ENCODE results near the gene MMP24.

The MMP24 gene

DNA sequence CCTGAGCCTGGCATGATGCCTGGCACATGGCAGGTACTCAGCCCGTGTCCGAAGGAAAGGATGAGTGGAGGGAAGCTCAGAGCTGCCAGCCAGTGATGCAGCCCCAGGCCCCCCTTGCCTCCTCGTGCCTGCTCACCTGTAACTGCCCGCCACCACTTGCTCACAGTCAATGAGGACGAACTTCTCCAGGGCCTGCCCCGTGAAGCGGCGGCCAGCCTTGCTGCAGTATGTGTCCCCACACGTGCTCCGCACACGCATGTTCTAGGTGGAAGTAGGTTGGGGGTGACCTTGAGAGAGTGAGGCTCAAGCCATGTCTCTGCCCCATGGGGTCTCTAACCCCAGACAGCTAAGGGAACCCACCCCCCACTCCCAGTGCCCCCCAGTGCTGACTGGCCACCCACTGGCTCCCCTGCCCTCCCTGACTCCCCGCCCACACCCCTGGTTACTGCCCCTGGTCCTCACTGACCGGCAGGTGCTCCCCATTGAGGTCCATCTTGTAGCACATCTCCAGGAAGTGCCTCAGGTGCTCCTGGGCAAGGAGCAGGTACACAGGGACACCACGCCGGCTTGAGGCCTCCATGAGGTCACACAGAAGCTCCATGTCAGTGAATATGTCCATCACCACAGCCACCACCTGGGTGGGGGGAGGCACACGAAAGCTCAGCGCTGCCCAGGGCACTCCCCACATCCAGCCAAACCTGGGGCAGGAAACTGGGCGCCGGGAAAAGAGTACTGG lies 62.0 kb downstream of the MMP24 start:
- H3K4me1 ChIP-seq (ENCODE audit: insufficient read depth, low read length, severe bottlenecking) = peaks cover 14% of the 10 kb centered on the region

DNA sequence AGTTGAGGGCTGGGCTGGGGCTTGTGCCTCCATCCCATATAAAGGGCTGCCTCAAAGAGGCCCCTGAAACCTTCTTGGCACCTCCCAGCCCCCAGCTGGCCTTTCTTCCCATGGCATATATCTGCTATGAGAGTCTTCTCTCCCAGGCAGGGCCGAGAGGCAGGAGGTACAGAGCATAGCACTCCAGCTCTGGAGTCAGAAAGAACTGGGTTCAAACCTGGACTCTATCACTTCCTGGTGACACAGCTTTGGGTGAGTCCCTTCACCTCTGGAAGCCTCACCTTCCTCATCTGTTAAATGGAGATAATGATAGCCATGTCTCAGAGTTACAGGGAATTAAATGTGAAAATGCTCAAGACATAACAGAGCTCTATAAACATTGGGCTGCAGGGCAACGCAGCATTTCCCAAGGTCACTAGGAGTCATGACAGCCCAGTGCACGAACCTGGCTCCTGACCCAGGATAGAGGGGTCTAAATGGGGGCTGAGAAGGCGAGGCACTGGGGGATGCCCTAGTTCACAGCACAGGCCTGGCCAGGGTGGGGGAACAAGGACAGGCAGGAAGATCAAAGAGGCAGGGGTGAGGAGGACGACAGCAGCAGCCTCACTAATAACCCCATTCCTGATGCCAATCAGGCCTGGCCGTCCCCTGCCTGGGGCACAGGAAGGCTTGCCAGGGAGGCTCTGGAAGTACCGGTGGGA lies 63.8 kb downstream of the MMP24 start:
- peaks cover 4% of the 10 kb centered on the region; the same call in 1 of the 2 replicates for H3K27me3 ChIP-seq (ENCODE audit: insufficient read depth, low read length)
- TF ChIP-seq, protein P1, sequence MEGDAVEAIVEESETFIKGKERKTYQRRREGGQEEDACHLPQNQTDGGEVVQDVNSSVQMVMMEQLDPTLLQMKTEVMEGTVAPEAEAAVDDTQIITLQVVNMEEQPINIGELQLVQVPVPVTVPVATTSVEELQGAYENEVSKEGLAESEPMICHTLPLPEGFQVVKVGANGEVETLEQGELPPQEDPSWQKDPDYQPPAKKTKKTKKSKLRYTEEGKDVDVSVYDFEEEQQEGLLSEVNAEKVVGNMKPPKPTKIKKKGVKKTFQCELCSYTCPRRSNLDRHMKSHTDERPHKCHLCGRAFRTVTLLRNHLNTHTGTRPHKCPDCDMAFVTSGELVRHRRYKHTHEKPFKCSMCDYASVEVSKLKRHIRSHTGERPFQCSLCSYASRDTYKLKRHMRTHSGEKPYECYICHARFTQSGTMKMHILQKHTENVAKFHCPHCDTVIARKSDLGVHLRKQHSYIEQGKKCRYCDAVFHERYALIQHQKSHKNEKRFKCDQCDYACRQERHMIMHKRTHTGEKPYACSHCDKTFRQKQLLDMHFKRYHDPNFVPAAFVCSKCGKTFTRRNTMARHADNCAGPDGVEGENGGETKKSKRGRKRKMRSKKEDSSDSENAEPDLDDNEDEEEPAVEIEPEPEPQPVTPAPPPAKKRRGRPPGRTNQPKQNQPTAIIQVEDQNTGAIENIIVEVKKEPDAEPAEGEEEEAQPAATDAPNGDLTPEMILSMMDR (IDR thresholded peaks at IDR 0.05; ENCODE audit: low read length) = no peak
- TF ChIP-seq EZH2 (IDR thresholded peaks at IDR 0.05; ENCODE audit: borderline replicate concordance, low read length) = no peak
- no peaks in the 10 kb centered on the region for H3F3A ChIP-seq (ENCODE audit: insufficient read depth, low read length)
- no peak overlapping the region for H3K9ac ChIP-seq (ENCODE audit: low read length)
- H4K20me1 ChIP-seq (ENCODE audit: insufficient read depth, low read length) = no peaks in the 10 kb centered on the region
- H3K36me3 ChIP-seq (ENCODE audit: insufficient read depth, low read length) = no peaks in the 10 kb centered on the region
- H3K27ac ChIP-seq (ENCODE audit: low read depth, low read length, poor library complexity, severe bottlenecking) = no peak overlapping the region
- H3K9me3 ChIP-seq (ENCODE audit: low read length) = no peaks in the 10 kb centered on the region
- no peak overlapping the region for H2AFZ ChIP-seq (ENCODE audit: low read length)
- H3K79me2 ChIP-seq (ENCODE audit: insufficient read depth, low read length) = no peaks in the 10 kb centered on the region
- H3K4me1 ChIP-seq (ENCODE audit: insufficient read depth, low read length, severe bottlenecking) = peaks cover 5% of the 10 kb centered on the region
- no peak overlapping the region for H3K4me2 ChIP-seq (ENCODE audit: low read length)
- no peaks in the 10 kb centered on the region for H3K9me2 ChIP-seq (ENCODE audit: low read depth, low read length)
- no peak overlapping the region for H3K4me3 ChIP-seq (ENCODE audit: low read depth, low read length, poor library complexity, severe bottlenecking)

More for the DNA sequence above, 62.0 kb downstream of the MMP24 start:
- Histone ChIP-seq H4K20me1 (ENCODE audit: insufficient read depth, low read length) (no peaks in the 10 kb centered on the region), H3K4me2 (ENCODE audit: low read length) (no peak overlapping the region), H3K9ac (ENCODE audit: low read length) (no peak overlapping the region), H3K27ac (ENCODE audit: low read depth, low read length, poor library complexity, severe bottlenecking) (no peak overlapping the region), H3K36me3 (ENCODE audit: insufficient read depth, low read length) (no peaks in the 10 kb centered on the region), H3K9me2 (ENCODE audit: low read depth, low read length) (no peaks in the 10 kb centered on the region), H3K4me3 (ENCODE audit: low read depth, low read length, poor library complexity, severe bottlenecking) (no peak overlapping the region), H3K27me3 (ENCODE audit: insufficient read depth, low read length) (peaks cover 4% of the 10 kb centered on the region; the same call in 1 of the 2 replicates), H3K9me3 (ENCODE audit: low read length) (no peaks in the 10 kb centered on the region), H3F3A (ENCODE audit: insufficient read depth, low read length) (no peaks in the 10 kb centered on the region), H3K79me2 (ENCODE audit: insufficient read depth, low read length) (peaks cover 7% of the 10 kb centered on the region), H2AFZ (ENCODE audit: low read length) (no peak overlapping the region)
- TF ChIP-seq, protein P1 (IDR thresholded peaks at IDR 0.05; ENCODE audit: low read length) = no peak
- TF ChIP-seq EZH2 (IDR thresholded peaks at IDR 0.05; ENCODE audit: borderline replicate concordance, low read length) = no peak

DNA sequence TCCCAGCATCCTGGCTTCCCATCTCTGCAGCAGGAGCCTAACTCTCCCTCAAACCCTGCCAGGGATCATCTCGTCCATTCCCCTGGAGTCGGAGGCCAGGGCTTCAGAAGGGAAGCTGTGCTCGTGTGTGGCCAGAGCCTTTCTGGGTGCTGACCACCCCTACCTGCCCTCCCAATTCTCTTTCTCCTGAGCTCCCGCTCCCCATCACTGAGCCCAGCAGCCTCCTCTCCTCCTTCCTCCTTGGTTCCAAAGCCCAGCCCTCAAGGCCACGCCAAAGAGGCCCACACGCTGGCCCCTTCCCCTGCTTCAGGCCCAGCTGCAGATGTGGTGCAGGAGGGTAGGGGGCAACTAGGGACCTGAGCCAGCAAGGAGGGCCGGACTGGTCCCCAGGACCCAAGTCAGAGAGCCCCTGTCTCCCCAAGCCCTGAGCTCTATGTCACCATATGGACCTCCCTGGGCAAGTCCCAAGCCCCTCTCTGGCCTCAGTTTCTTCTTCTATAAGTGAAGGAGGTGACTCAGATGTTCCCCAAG lies 64.5 kb downstream of the MMP24 start:
- H3K79me2 ChIP-seq (ENCODE audit: insufficient read depth, low read length) = no peaks in the 10 kb centered on the region
- H2AFZ ChIP-seq (ENCODE audit: low read length) = no peak overlapping the region
- no peak overlapping the region for H3K9ac ChIP-seq (ENCODE audit: low read length)
- no peaks in the 10 kb centered on the region for H3K36me3 ChIP-seq (ENCODE audit: insufficient read depth, low read length)
- H3K27me3 ChIP-seq (ENCODE audit: insufficient read depth, low read length) = peaks cover 4% of the 10 kb centered on the region; the same call in 1 of the 2 replicates
- no peaks in the 10 kb centered on the region for H3K9me3 ChIP-seq (ENCODE audit: low read length)
- TF ChIP-seq, protein P1 (IDR thresholded peaks at IDR 0.05; ENCODE audit: low read length) = no peak
- TF ChIP-seq EZH2 (IDR thresholded peaks at IDR 0.05; ENCODE audit: borderline replicate concordance, low read length) = no peak
- H3K4me1 ChIP-seq (ENCODE audit: insufficient read depth, low read length, severe bottlenecking) = no peaks in the 10 kb centered on the region
- no peaks in the 10 kb centered on the region for H3F3A ChIP-seq (ENCODE audit: insufficient read depth, low read length)
- no peak overlapping the region for H3K4me3 ChIP-seq (ENCODE audit: low read depth, low read length, poor library complexity, severe bottlenecking)
- no peak overlapping the region for H3K27ac ChIP-seq (ENCODE audit: low read depth, low read length, poor library complexity, severe bottlenecking)
- no peaks in the 10 kb centered on the region for H4K20me1 ChIP-seq (ENCODE audit: insufficient read depth, low read length)
- no peak overlapping the region for H3K4me2 ChIP-seq (ENCODE audit: low read length)
- no peaks in the 10 kb centered on the region for H3K9me2 ChIP-seq (ENCODE audit: low read depth, low read length)

All from OCI-LY1 (cell line).